HCT116 (cell line): ENCODE results near the gene LCN15.

Experiments
- EZH2 ChIP-seq: fragments of 200-600 bp; sonication (generic); IDR thresholded peaks from 2 replicates; pipeline ENCODE4 v1.6.1; 2017; ENCODE audit warnings: antibody characterized with exemption, mixed run types
- EZH2phosphoT487 ChIP-seq: fragments of 200-600 bp; IDR thresholded peaks from 2 replicates; pipeline ENCODE4 v1.6.1; 2018; ENCODE audit warnings: antibody characterized with exemption, borderline replicate concordance
- MAX ChIP-seq: IDR thresholded peaks from 2 replicates; pipeline ENCODE4 v1.6.1; 2012
- POLR2A ChIP-seq: IDR thresholded peaks from 2 replicates; pipeline ENCODE4 v1.7.0; 2011; ENCODE audit warnings: borderline replicate concordance; ENCODE audit not compliant: insufficient read depth, insufficient read length; ENCODE audit errors: extremely low read depth
- POLR2AphosphoS5 ChIP-seq: IDR thresholded peaks from 2 replicates; pipeline ENCODE4 v1.6.1; 2011; ENCODE audit warnings: mild to moderate bottlenecking, low read depth, low read length, moderate library complexity
- RAD21 ChIP-seq: IDR thresholded peaks from 2 replicates; pipeline ENCODE4 v1.6.1; 2012; ENCODE audit warnings: low read depth, mild to moderate bottlenecking
- REST ChIP-seq: IDR thresholded peaks from 2 replicates; pipeline ENCODE4 v1.6.1; 2012; ENCODE audit warnings: low read depth
- SP1 ChIP-seq: IDR thresholded peaks from 2 replicates; pipeline ENCODE4 v1.6.1; 2012; ENCODE audit warnings: low read depth
- ZNF274 ChIP-seq: fragments of 200-500 bp; sonication (Bioruptor generic); IDR thresholded peaks from 2 replicates; pipeline ENCODE4 v1.6.1; 2014; ENCODE audit warnings: mild to moderate bottlenecking, low read depth, low read length, inconsistent platforms
- TF ChIP-seq, protein P1 (sequence below), 3 experiments: fragments of 200-600 bp in 1 of 3; sonication (generic) in 1 of 3; IDR thresholded peaks in 2 of 3; conservative IDR thresholded peaks in 1 of 3; 2 replicates each; pipeline ENCODE4 v1.5.1; 2012 to 2017; ENCODE audit warnings: low read depth in 2 of 3, low read length in 2 of 3, antibody characterized with exemption in 1 of 3, borderline replicate concordance in 1 of 3, control low read depth in 1 of 3, mild to moderate bottlenecking in 1 of 3, mixed read lengths in 1 of 3, mixed run types in 1 of 3, moderate library complexity in 1 of 3; ENCODE audit not compliant: insufficient read depth in 1 of 3

- TF ChIP-seq REST, result no peak
- TF ChIP-seq RAD21, result no peak
- TF ChIP-seq, protein P1, sequence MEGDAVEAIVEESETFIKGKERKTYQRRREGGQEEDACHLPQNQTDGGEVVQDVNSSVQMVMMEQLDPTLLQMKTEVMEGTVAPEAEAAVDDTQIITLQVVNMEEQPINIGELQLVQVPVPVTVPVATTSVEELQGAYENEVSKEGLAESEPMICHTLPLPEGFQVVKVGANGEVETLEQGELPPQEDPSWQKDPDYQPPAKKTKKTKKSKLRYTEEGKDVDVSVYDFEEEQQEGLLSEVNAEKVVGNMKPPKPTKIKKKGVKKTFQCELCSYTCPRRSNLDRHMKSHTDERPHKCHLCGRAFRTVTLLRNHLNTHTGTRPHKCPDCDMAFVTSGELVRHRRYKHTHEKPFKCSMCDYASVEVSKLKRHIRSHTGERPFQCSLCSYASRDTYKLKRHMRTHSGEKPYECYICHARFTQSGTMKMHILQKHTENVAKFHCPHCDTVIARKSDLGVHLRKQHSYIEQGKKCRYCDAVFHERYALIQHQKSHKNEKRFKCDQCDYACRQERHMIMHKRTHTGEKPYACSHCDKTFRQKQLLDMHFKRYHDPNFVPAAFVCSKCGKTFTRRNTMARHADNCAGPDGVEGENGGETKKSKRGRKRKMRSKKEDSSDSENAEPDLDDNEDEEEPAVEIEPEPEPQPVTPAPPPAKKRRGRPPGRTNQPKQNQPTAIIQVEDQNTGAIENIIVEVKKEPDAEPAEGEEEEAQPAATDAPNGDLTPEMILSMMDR (IDR thresholded peaks at IDR 0.05 in 2 of 3, conservative IDR thresholded peaks at IDR 0.05 in 1 of 3; ENCODE audit: borderline replicate concordance in 1 of 3, insufficient read depth in 1 of 3, low read depth in 2 of 3, low read length in 2 of 3), result no peak
- TF ChIP-seq MAX, result no peak
- TF ChIP-seq ZNF274, result no peak
- no peak for TF ChIP-seq EZH2
- no peak for TF ChIP-seq POLR2A
- no peak for TF ChIP-seq POLR2AphosphoS5
- no peak for TF ChIP-seq EZH2phosphoT487
- TF ChIP-seq SP1, result no peak
Observed at GRCh38 chr9:136741883-136742571, 22.3 kb downstream of the LCN15 start.
